Dermis blood vessel endothelial cell (primary cell): Measurements from ENCODE around the gene LRRC10B. TPM values are rescaled to one million over a fixed set of nuclear protein-coding genes. Genes with fewer than 3 reads are reported as not detected.

Experiments used
- DNase-seq: peaks from one replicate; pipeline ENCODE4 v3.0.0; 2010
- total RNA-seq: library from RNA; depleted of rRNA; stranded (reverse); fragments of >200 nt; gene quantifications from 2 replicates; pipeline ENCODE4 v1.2.3, GENCODE V29; 2014

Gene LRRC10B
- total RNA-seq, 1 donor from 2014 or later, result not detected

- no peak for DNase-seq
Measured at GRCh38 chr11:61510166-61510919, 1.8 kb downstream of the LRRC10B start.

- DNase-seq, result no peak
Measured at GRCh38 chr11:61510974-61511373, 2.4 kb downstream of the LRRC10B start.

- no peak for DNase-seq
Measured at GRCh38 chr11:61511383-61511782, 2.8 kb downstream of the LRRC10B start.

GRCh38 chr11:61512435-61512834, 3.9 kb downstream of the LRRC10B start:
- no peak for DNase-seq

GRCh38 chr11:61513143-61513765, 4.7 kb downstream of the LRRC10B start:
- no peak for DNase-seq

GRCh38 chr11:61514050-61514917, 5.7 kb downstream of the LRRC10B start:
- no peak for DNase-seq

- DNase-seq, result no peak
Measured at GRCh38 chr11:61515686-61516085, 7.1 kb downstream of the LRRC10B start.

GRCh38 chr11:61516191-61516590, 7.6 kb downstream of the LRRC10B start:
- no peak for DNase-seq

GRCh38 chr11:61516675-61517572, 8.4 kb downstream of the LRRC10B start:
- DNase-seq, result peak; percentile 54

GRCh38 chr11:61518032-61518795, 9.7 kb downstream of the LRRC10B start:
- DNase-seq, result no peak

- no peak for DNase-seq
Measured at GRCh38 chr11:61522881-61523280, 14.3 kb downstream of the LRRC10B start.

- no peak for DNase-seq
Measured at GRCh38 chr11:61524446-61524845, 15.9 kb downstream of the LRRC10B start.

GRCh38 chr11:61524963-61525587, 16.5 kb downstream of the LRRC10B start:
- DNase-seq, result no peak

GRCh38 chr11:61526229-61526628, 17.7 kb downstream of the LRRC10B start:
- DNase-seq, result no peak

GRCh38 chr11:61526956-61527731, 18.6 kb downstream of the LRRC10B start:
- DNase-seq, result no peak

- no peak for DNase-seq
Measured at GRCh38 chr11:61528114-61528513, 19.6 kb downstream of the LRRC10B start.

- DNase-seq, result no peak
Measured at GRCh38 chr11:61529537-61530225, 21.1 kb downstream of the LRRC10B start.

- no peak for DNase-seq
Measured at GRCh38 chr11:61531044-61531443, 22.5 kb downstream of the LRRC10B start.
